ENCODE measurements around the gene CPA3.

- TF ChIP-seq CTCF (IDR thresholded peaks at IDR 0.05; ENCODE audit: low read depth, low read length, missing input control) (no peak), REST (IDR thresholded peaks at IDR 0.05) (no peak), JUND (IDR thresholded peaks at IDR 0.05) (no peak), RAD21 (IDR thresholded peaks at IDR 0.05) (no peak), MAX (IDR thresholded peaks at IDR 0.05) (no peak), FOXA1 (IDR thresholded peaks at IDR 0.05) (no peak), EGR1 (IDR thresholded peaks at IDR 0.05; ENCODE audit: low read depth in 2 of 2) (no peak)
These were observed 17.2 kb downstream of the CPA3 start for GRCh38 chr3:148882288-148882687.

All from liver (tissue), 3 donors.